Measurements from ENCODE around the gene POU2AF1. TPM values are rescaled to one million over a fixed set of nuclear protein-coding genes. Genes with fewer than 3 reads are reported as not detected.

POU2AF1 gene
- total RNA-seq, 1 experiment from 2014 or later = not detected

DNA sequence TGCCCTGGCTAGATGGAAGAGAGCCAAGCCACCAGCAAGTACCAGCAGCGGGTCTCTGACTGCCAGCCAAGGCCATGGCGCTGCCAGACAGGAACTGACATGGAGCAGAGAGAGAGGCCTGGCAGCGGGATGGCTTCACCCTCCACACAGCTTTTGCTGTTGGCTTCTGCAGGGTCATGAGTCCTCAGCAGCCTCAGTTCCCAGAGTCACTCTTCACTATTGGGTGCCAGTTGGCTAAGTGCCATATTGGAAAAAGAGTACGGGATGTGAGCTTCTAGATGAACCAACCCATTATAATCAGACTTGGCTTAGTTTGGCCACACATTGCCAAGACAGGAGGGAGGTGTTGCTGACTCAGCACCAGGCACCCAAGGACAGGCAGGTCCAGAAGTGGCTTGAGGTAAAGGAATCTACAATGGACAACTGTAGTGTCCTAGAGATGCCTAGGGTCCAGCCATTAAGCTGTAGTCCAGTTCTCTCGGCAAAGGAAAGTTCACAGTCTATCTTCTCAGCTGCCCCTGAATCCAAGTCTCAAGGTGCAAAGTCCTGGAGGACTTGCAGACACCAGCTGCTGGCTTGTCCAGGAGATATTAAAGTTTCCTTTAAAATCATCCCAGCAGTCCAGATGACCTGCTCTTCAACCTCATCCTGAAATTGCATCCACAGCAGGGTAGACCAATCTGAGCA is 40.7 kb upstream of the POU2AF1 start:
- H3K27me3 Mint-ChIP-seq (ENCODE audit: unreplicated experiment) = no peaks in the 10 kb centered on the region
- intact Hi-C loops (cut with micrococcal nuclease; ENCODE audit: unreplicated experiment) = loop anchor here (5.0 to 10.0 kb wide), 2 partner anchors 55 to 117 kb away; no protein-coding TSS in a partner anchor
- TF ChIP-seq, protein P1, sequence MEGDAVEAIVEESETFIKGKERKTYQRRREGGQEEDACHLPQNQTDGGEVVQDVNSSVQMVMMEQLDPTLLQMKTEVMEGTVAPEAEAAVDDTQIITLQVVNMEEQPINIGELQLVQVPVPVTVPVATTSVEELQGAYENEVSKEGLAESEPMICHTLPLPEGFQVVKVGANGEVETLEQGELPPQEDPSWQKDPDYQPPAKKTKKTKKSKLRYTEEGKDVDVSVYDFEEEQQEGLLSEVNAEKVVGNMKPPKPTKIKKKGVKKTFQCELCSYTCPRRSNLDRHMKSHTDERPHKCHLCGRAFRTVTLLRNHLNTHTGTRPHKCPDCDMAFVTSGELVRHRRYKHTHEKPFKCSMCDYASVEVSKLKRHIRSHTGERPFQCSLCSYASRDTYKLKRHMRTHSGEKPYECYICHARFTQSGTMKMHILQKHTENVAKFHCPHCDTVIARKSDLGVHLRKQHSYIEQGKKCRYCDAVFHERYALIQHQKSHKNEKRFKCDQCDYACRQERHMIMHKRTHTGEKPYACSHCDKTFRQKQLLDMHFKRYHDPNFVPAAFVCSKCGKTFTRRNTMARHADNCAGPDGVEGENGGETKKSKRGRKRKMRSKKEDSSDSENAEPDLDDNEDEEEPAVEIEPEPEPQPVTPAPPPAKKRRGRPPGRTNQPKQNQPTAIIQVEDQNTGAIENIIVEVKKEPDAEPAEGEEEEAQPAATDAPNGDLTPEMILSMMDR (IDR thresholded peaks at IDR 0.05; ENCODE audit: unreplicated experiment) = no peak
- CTCF ChIA-PET = no interaction called here
- no peak overlapping the region for H3K27ac Mint-ChIP-seq (ENCODE audit: unreplicated experiment)
- no TSS peak for BruUV-seq (replicated peaks)
- no peak for DNase-seq
- H3K36me3 Mint-ChIP-seq (ENCODE audit: insufficient read depth, unreplicated experiment) = no peaks in the 10 kb centered on the region
- no peaks in the 10 kb centered on the region for H3K9me3 Mint-ChIP-seq (ENCODE audit: low read depth, unreplicated experiment)
- no peak overlapping the region for H3K4me3 Mint-ChIP-seq (ENCODE audit: low read depth, unreplicated experiment)
- H3K4me1 Mint-ChIP-seq (ENCODE audit: low read depth, unreplicated experiment) = peaks cover 13% of the 10 kb centered on the region

DNA sequence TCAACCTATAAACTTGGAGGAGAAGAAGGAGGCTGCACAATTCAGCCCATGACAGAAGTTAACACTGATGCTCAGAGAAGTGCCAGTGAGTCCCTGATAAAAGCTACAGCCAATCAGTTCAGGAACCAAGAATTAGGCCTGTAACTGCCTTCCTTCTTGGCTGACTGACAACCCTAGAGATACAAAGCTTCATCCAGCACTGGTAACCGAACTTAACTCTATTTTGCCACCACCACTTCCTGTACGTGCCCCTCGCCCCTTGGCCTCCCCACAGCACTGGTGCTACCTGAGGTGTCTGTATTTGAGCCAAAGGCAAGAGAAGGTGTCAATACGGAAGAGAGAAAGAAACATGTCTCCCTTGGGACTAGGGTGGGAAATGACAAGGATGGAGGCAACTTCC is 40.1 kb upstream of the POU2AF1 start:
- no peaks in the 10 kb centered on the region for H3K9me3 Mint-ChIP-seq (ENCODE audit: low read depth, unreplicated experiment)
- no peaks in the 10 kb centered on the region for H3K27me3 Mint-ChIP-seq (ENCODE audit: unreplicated experiment)
- peaks cover 13% of the 10 kb centered on the region for H3K4me1 Mint-ChIP-seq (ENCODE audit: low read depth, unreplicated experiment)
- H3K27ac Mint-ChIP-seq (ENCODE audit: unreplicated experiment) = no peak overlapping the region
- TF ChIP-seq, protein P1 (IDR thresholded peaks at IDR 0.05; ENCODE audit: unreplicated experiment) = no peak
- intact Hi-C loops (cut with micrococcal nuclease; ENCODE audit: unreplicated experiment) = loop anchor here (10.0 kb wide), 1 partner anchor 54 kb away; no protein-coding TSS in a partner anchor
- no peak for DNase-seq
- no TSS peak for BruUV-seq (replicated peaks)
- CTCF ChIA-PET = no interaction called here
- H3K36me3 Mint-ChIP-seq (ENCODE audit: insufficient read depth, unreplicated experiment) = no peaks in the 10 kb centered on the region
- H3K4me3 Mint-ChIP-seq (ENCODE audit: low read depth, unreplicated experiment) = no peak overlapping the region

DNA sequence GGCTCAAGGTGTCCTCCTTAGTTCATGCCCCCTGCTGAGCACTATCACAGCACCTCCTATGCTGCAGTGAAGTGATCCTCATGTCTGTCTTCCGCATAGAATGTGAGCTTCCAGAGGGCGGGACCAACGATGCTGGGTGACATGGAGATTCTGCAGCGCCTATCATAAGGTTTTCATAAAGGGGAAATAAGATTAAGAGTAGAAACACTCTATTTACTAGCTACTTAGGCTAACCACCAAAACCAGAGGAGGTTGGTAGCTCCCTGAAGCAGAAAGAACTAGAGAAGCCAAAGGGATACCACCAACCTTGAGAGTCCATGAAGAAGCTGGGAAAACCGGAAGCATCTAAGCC is 39.3 kb upstream of the POU2AF1 start:
- CTCF ChIA-PET = no interaction called here
- Mint-ChIP-seq H3K36me3 (ENCODE audit: insufficient read depth, unreplicated experiment) (no peaks in the 10 kb centered on the region), H3K27ac (ENCODE audit: unreplicated experiment) (no peak overlapping the region), H3K27me3 (ENCODE audit: unreplicated experiment) (peaks cover under 1% of the 10 kb centered on the region), H3K4me1 (ENCODE audit: low read depth, unreplicated experiment) (peaks cover 13% of the 10 kb centered on the region), H3K9me3 (ENCODE audit: low read depth, unreplicated experiment) (no peaks in the 10 kb centered on the region), H3K4me3 (ENCODE audit: low read depth, unreplicated experiment) (no peak overlapping the region)
- TF ChIP-seq, protein P1 (IDR thresholded peaks at IDR 0.05; ENCODE audit: unreplicated experiment) = no peak
- DNase-seq = no peak
- intact Hi-C loops (cut with micrococcal nuclease; ENCODE audit: unreplicated experiment) = loop anchor here (10.0 kb wide), 1 partner anchor 54 kb away; no protein-coding TSS in a partner anchor
- no TSS peak for BruUV-seq (replicated peaks)

DNA sequence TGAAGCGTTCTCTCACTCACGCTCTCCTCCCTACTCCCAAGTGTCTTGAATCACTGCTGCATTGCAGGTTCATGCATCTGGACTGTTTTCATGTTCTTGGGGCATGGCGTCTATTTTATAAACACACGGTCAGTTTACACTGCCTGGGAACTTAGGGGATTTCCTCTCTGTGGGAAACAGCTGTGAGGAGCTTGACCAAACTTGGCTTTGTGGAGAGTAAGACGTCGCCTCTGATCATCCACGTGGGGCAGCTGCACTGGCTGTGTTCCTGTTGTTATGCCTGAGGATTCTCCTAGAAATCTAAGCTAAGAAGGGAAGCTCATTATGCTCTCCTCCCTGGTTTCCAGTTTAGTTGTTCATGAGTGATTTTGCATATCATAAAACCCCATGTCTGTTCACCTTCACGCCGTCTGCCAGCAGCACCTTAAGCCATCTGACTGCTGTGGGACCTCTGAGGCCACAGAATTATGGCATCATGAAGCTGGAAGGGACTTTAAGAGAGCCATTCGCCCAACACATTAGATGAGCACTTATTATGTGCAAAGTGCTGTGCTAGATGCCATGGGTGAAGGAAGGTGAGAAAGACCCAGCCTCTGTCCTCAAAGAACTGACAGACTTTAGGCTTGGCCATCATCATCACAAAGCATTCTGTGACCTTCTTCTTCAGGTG is 38.8 kb upstream of the POU2AF1 start:
- no peak for DNase-seq
- TF ChIP-seq, protein P1 (IDR thresholded peaks at IDR 0.05; ENCODE audit: unreplicated experiment) = no peak
- Mint-ChIP-seq H3K36me3 (ENCODE audit: insufficient read depth, unreplicated experiment) (no peaks in the 10 kb centered on the region), H3K27me3 (ENCODE audit: unreplicated experiment) (peaks cover 6% of the 10 kb centered on the region), H3K27ac (ENCODE audit: unreplicated experiment) (no peak overlapping the region), H3K4me1 (ENCODE audit: low read depth, unreplicated experiment) (peaks cover 8% of the 10 kb centered on the region), H3K4me3 (ENCODE audit: low read depth, unreplicated experiment) (no peak overlapping the region), H3K9me3 (ENCODE audit: low read depth, unreplicated experiment) (no peaks in the 10 kb centered on the region)
- no TSS peak for BruUV-seq (replicated peaks)
- intact Hi-C loops (cut with micrococcal nuclease; ENCODE audit: unreplicated experiment) = loop anchor here (10.0 kb wide), 1 partner anchor 53 kb away; no protein-coding TSS in a partner anchor
- CTCF ChIA-PET = no interaction called here
